HL-60 (cell line): ENCODE data around the gene TNFSF11.

Experiments used
- POLR2AphosphoS5 ChIP-seq: IDR thresholded peaks from 2 replicates; pipeline ENCODE4 v1.6.1; 2012; ENCODE audit warnings: low read depth
- SPI1 ChIP-seq: IDR thresholded peaks from 2 replicates; pipeline ENCODE4 v1.6.1; 2012; ENCODE audit warnings: low read depth, mild to moderate bottlenecking, borderline replicate concordance
- TF ChIP-seq, protein P1 (sequence below): IDR thresholded peaks from one replicate; pipeline ENCODE4 v1.5.1; 2011; ENCODE audit warnings: low read length, control low read depth, inconsistent platforms; ENCODE audit not compliant: insufficient read depth

DNA sequence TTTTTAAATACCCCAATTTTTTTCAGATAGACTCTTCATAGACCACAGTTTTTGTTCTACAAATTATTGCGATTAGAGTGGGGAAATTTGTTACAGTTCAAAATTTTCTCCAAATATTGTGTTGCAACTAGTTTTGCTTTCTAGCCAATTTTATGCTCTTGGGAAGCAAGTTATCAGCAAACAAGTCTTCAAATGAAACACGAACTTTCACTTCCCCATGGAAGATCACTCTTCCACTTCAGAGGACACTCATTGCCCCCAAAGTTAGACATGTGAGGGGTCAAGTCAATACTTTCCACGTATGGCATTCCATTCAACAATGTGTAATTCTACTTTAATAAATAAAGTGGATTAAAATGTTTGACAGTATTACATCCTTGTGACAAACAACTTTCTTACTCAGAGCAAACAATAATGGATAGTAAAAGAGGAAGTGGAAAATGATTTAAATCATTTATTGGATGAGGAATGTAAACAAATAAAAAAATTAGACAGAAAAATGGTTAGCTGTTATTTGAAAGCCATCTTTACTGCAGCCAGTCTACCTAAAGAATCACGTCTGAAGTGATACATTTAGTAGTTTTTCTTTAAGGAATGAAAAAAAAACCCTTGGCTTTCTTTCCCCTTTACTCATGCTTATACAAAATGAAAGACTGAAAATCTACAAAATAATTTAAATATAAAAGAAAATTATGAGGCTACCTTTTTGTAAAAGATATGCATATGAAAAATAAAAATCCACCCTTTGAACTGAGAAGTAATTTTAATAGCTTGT is 41.2 kb upstream of the TNFSF11 start:
- TF ChIP-seq, protein P1, sequence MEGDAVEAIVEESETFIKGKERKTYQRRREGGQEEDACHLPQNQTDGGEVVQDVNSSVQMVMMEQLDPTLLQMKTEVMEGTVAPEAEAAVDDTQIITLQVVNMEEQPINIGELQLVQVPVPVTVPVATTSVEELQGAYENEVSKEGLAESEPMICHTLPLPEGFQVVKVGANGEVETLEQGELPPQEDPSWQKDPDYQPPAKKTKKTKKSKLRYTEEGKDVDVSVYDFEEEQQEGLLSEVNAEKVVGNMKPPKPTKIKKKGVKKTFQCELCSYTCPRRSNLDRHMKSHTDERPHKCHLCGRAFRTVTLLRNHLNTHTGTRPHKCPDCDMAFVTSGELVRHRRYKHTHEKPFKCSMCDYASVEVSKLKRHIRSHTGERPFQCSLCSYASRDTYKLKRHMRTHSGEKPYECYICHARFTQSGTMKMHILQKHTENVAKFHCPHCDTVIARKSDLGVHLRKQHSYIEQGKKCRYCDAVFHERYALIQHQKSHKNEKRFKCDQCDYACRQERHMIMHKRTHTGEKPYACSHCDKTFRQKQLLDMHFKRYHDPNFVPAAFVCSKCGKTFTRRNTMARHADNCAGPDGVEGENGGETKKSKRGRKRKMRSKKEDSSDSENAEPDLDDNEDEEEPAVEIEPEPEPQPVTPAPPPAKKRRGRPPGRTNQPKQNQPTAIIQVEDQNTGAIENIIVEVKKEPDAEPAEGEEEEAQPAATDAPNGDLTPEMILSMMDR, result no peak
- TF ChIP-seq POLR2AphosphoS5, result no peak
- peak; percentile 43; the same call in 1 of the 2 replicates for TF ChIP-seq SPI1
